Urinary bladder (tissue), 4 donors: Measurements from ENCODE around the gene SHROOM4. TPM values are rescaled to one million over a fixed set of nuclear protein-coding genes. Genes with fewer than 3 reads are reported as not detected.

ENCODE experiments used
- DNase-seq: peaks from one replicate; pipeline ENCODE4 v3.0.0-alpha.2; 2015; ENCODE audit errors: extremely low spot score
- H3K27ac ChIP-seq: one replicate; pipeline ENCODE4 v1.5.1; 2013; ENCODE audit warnings: low read depth, mild to moderate bottlenecking, moderate library complexity
- H3K36me3 ChIP-seq: one replicate; pipeline ENCODE4 v1.6.1; 2013; ENCODE audit warnings: mild to moderate bottlenecking, moderate library complexity; ENCODE audit not compliant: insufficient read depth
- H3K4me1 ChIP-seq: one replicate; pipeline ENCODE4 v1.6.1; 2013; ENCODE audit warnings: mild to moderate bottlenecking, moderate library complexity; ENCODE audit not compliant: insufficient read depth
- H3K4me3 ChIP-seq: one replicate; pipeline ENCODE4 v1.5.1; 2013; ENCODE audit warnings: low read depth, low read length
- WGBS: extraction: QIAGEN DNeasy Blood & Tissue Kit; methylation state at CpG from one replicate; pipeline ENCODE4 v1.1.7; 2013; 5-methylcytosine and 5-hydroxymethylcytosine counted together
- polyA plus RNA-seq: library from polyadenylated mRNA; stranded (reverse); fragments of 200-250 nt; gene quantifications from one replicate; pipeline ENCODE4 v1.2.3, GENCODE V29; 2013
- total RNA-seq: library from RNA; depleted of rRNA; stranded (reverse); fragments of >200 nt; gene quantifications from one replicate; pipeline ENCODE4 v1.2.3, GENCODE V29; 2014
- donor health status: healthy with polysubstance abuse.
- donor health status: healthy.

SHROOM4 gene, protein sequence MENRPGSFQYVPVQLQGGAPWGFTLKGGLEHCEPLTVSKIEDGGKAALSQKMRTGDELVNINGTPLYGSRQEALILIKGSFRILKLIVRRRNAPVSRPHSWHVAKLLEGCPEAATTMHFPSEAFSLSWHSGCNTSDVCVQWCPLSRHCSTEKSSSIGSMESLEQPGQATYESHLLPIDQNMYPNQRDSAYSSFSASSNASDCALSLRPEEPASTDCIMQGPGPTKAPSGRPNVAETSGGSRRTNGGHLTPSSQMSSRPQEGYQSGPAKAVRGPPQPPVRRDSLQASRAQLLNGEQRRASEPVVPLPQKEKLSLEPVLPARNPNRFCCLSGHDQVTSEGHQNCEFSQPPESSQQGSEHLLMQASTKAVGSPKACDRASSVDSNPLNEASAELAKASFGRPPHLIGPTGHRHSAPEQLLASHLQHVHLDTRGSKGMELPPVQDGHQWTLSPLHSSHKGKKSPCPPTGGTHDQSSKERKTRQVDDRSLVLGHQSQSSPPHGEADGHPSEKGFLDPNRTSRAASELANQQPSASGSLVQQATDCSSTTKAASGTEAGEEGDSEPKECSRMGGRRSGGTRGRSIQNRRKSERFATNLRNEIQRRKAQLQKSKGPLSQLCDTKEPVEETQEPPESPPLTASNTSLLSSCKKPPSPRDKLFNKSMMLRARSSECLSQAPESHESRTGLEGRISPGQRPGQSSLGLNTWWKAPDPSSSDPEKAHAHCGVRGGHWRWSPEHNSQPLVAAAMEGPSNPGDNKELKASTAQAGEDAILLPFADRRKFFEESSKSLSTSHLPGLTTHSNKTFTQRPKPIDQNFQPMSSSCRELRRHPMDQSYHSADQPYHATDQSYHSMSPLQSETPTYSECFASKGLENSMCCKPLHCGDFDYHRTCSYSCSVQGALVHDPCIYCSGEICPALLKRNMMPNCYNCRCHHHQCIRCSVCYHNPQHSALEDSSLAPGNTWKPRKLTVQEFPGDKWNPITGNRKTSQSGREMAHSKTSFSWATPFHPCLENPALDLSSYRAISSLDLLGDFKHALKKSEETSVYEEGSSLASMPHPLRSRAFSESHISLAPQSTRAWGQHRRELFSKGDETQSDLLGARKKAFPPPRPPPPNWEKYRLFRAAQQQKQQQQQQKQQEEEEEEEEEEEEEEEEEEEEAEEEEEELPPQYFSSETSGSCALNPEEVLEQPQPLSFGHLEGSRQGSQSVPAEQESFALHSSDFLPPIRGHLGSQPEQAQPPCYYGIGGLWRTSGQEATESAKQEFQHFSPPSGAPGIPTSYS (N-terminal part only)
- total RNA-seq (9.4 TPM), polyA plus RNA-seq (3.5 TPM)

GRCh38 chrX:50813843-50814661 lies at the start of gene SHROOM4:
Gene SHROOM4 (minus strand): TSS chrX:50814194. CDS start chrX:50814018, 176 bp downstream.
- no peaks in the 10 kb centered on the region for H3K36me3 ChIP-seq
- peak within 1 kb of the TSS; percentile 53 for H3K4me3 ChIP-seq
- peak; percentile 63 for DNase-seq
- no peaks in the 10 kb centered on the region for H3K4me1 ChIP-seq
- peak within 1 kb of the TSS; percentile 52 for H3K27ac ChIP-seq
- WGBS, result under 1% methylated on average over 47 of the region's 47 CpGs

- WGBS, result 96% methylated on average over 1 of the region's 1 CpG
- no peak for DNase-seq
- no peaks in the 10 kb centered on the region for H3K36me3 ChIP-seq
- H3K4me1 ChIP-seq, result no peaks in the 10 kb centered on the region
- no peak overlapping the region for H3K4me3 ChIP-seq
- no peak overlapping the region for H3K27ac ChIP-seq
Observed at GRCh38 chrX:50863471-50863870, 49.5 kb upstream of the SHROOM4 start.

DNA sequence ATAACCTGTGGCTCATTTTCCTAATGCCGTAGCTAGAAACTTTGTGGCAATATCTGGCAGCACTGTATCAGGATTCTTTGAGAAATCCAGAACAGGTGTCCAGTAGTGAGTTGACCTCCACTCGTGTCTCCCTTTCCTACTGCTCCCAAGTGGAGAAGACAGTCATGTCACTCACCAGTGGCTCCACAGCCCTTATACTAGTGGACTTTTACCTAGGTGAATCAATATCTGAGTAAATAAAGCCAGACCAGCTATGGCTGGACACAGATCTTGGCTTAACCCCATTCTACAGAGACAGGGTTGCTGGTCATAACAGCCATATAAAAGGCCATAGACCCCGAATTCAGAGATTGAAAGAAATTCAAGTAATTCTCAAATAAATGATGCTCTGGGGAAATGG lies 46.5 kb upstream of the SHROOM4 start:
- no peak overlapping the region for H3K4me3 ChIP-seq
- no peak overlapping the region for H3K27ac ChIP-seq
- H3K4me1 ChIP-seq, result no peaks in the 10 kb centered on the region
- WGBS, result 93% methylated on average over 3 of the region's 3 CpGs
- no peak for DNase-seq
- H3K36me3 ChIP-seq, result no peaks in the 10 kb centered on the region

- Histone ChIP-seq H3K27ac (no peak overlapping the region), H3K36me3 (no peaks in the 10 kb centered on the region), H3K4me1 (no peaks in the 10 kb centered on the region), H3K4me3 (no peak overlapping the region)
- 90% methylated on average over 3 of the region's 3 CpGs for WGBS
- DNase-seq, result no peak
Observed at GRCh38 chrX:50858548-50858947, 44.6 kb upstream of the SHROOM4 start.

GRCh38 chrX:50853399-50853798 lies 39.4 kb upstream of the SHROOM4 start:
- 24% methylated on average over 1 of the region's 1 CpG for WGBS
- H3K4me3 ChIP-seq, result no peak overlapping the region
- no peaks in the 10 kb centered on the region for H3K4me1 ChIP-seq
- H3K27ac ChIP-seq, result no peak overlapping the region
- DNase-seq, result no peak
- no peaks in the 10 kb centered on the region for H3K36me3 ChIP-seq

- DNase-seq, result no peak
- H3K36me3 ChIP-seq, result no peaks in the 10 kb centered on the region
- WGBS, result 91% methylated on average over 4 of the region's 4 CpGs
Observed at GRCh38 chrX:50852524-50852923, 38.5 kb upstream of the SHROOM4 start.

DNA sequence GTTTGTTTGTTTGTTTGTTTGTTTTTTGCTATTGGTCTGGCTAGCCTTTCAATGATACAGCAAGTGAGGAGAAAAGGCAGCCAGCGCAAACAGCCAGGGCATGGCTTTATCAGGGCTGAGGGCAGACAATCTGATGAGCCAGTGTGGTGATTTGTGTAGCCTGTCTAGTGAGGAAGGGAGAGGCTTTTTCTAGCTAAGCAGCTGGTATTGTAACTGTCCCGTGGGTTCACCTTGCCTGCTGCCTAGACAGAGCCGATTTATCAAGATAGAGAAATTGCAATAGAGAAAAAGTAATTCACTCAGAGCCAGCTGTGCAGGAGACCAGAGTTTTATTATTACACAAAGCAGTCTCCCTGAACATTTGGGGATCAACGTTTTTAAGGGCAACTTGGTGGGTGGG lies 28.2 kb upstream of the SHROOM4 start:
- no peak overlapping the region for H3K27ac ChIP-seq
- DNase-seq, result no peak
- 43% methylated on average over 4 of the region's 4 CpGs for WGBS
- H3K4me3 ChIP-seq, result no peak overlapping the region
- H3K36me3 ChIP-seq, result no peaks in the 10 kb centered on the region
- H3K4me1 ChIP-seq, result no peaks in the 10 kb centered on the region

More at GRCh38 chrX:50852524-50852923, 38.5 kb upstream of the SHROOM4 start:
- no peaks in the 10 kb centered on the region for H3K4me1 ChIP-seq
- H3K27ac ChIP-seq, result no peak overlapping the region
- H3K4me3 ChIP-seq, result no peak overlapping the region

DNA sequence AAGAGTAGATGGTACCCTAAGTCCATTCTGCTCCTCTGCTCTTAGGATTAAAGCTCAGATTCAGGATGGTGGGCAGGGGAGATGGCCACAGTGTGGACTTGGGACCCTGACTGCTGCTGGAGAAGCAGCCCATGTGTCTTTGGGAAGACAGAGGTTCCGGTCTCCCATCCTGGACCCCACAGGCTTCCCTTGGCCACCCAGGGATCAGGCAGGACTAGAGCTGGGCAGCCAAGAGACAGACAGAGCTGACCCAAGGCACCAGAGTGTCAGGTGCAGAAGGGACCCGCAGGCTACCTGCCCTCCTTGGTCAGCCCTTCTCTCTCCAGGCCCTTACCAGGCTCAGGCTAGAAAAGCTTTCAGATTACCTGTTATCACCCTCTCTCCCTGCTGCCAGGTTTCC lies 25.7 kb upstream of the SHROOM4 start:
- H3K4me1 ChIP-seq, result no peaks in the 10 kb centered on the region
- no peak overlapping the region for H3K27ac ChIP-seq
- no peaks in the 10 kb centered on the region for H3K36me3 ChIP-seq
- no peak for DNase-seq
- 98% methylated on average over 2 of the region's 2 CpGs for whole genome bisulfite sequencing
- no peak overlapping the region for H3K4me3 ChIP-seq

DNA sequence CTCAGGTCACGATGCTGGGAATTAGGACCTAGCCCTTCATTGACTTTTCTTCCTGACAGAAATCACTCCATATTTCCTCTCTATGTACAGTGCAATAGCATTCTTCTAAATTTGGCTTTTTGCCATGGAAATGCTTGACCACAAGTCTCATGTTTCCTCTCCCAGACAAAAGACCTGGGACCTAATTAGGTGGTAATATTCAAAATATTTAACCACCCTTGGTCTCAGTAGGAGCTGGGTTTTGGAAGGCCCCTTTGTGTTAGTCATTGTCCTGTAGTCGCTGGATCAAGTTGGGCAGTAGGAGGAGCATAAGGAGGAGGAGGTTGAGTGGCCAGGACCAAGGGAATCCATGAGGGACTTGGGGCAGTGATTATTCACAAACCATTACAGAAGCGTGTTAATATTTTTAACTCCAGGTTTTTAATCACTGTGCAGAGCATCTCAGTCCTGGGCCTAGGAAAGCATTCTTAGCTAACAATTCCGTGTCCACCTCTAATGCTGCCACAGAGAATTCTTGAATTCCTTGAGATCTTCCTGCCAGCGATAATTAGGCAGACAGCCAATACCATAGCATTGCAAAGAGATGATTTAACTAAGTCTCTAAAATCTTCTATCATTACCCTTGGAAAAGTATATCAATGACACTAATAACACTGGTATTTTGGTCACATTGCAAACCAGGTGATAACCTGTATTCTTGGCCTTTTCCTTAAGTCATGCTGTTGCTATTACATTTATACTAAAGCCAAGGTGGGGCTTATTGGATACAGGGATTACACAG lies 25.0 kb upstream of the SHROOM4 start:
- Histone ChIP-seq H3K4me1 (no peaks in the 10 kb centered on the region), H3K27ac (no peak overlapping the region), H3K36me3 (no peaks in the 10 kb centered on the region), H3K4me3 (no peak overlapping the region)
- DNase-seq, result no peak
- 79% methylated on average over 5 of the region's 5 CpGs for WGBS

- H3K4me1 ChIP-seq, result no peaks in the 10 kb centered on the region
- no peak overlapping the region for H3K4me3 ChIP-seq
- 72% methylated on average over 1 of the region's 1 CpG for WGBS
- H3K27ac ChIP-seq, result no peak overlapping the region
- DNase-seq, result no peak
- no peaks in the 10 kb centered on the region for H3K36me3 ChIP-seq
Observed at GRCh38 chrX:50827996-50828395, 14.0 kb upstream of the SHROOM4 start.

DNA sequence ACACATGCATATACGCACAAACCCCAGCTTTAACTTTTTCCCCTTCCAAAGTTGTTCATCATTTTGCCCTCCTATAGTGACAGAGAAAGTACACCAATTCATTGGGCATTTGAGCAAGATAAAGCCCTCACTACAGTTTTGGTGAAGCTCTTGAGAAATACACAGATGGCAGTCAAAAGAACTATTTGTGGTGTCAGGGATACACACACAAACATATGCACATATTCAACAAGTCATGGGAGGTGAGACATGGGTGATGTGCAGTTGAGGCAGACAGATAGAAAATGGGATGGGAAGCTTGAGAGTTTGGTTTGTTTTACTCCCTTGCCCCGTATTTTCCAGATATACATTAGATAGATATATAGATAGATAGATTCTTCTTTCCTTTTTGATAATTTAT lies 11.8 kb upstream of the SHROOM4 start:
- H3K4me1 ChIP-seq, result no peaks in the 10 kb centered on the region
- no peak for DNase-seq
- H3K36me3 ChIP-seq, result no peaks in the 10 kb centered on the region
- no peak overlapping the region for H3K27ac ChIP-seq
- H3K4me3 ChIP-seq, result no peak overlapping the region
- 86% methylated on average over 2 of the region's 2 CpGs for WGBS

- no peak for DNase-seq
- H3K27ac ChIP-seq, result no peak overlapping the region
- WGBS, result 95% methylated on average over 1 of the region's 1 CpG
- no peaks in the 10 kb centered on the region for H3K36me3 ChIP-seq
- H3K4me1 ChIP-seq, result no peaks in the 10 kb centered on the region
- H3K4me3 ChIP-seq, result no peak overlapping the region
Observed at GRCh38 chrX:50818986-50819385, 5.0 kb upstream of the SHROOM4 start.
